IMR-90 (cell line): ENCODE measurements around the gene LTBP1. TPM values are rescaled to one million over a fixed set of nuclear protein-coding genes. Genes with fewer than 3 reads are reported as not detected.

ENCODE experiments used
- ATAC-seq: fragments of 200-7000 bp; cut with Tn5 transposase; 2 replicates; pipeline ENCODE4 v1.9.1; 2020; ENCODE audit warnings: low read depth, mild to moderate bottlenecking, moderate library complexity
- BruUV-seq: library from RNA; stranded (reverse); fragments of 400-500 nt; replicated peaks from 2 replicates; lab custom pipeline; 2021; lab: Mats Ljungman, UMichigan
- CTCF ChIA-PET: fragments of 300-600 bp; formaldehyde crosslinking; extraction: SDS; loops from one replicate; lab custom pipeline; 2021; ENCODE audit warnings: antibody characterized with exemption; lab: Yijun Ruan, JAX
- POLR2A ChIA-PET: fragments of 300-600 bp; sonication (Branson Sonifier 250); formaldehyde crosslinking; loops from one replicate; lab custom pipeline; 2022; ENCODE audit warnings: antibody characterized with exemption; ENCODE audit not compliant: unreplicated experiment; lab: Charles Lee
- DNase-seq: peaks from one replicate; pipeline ENCODE4 v3.0.0; 2013
- H2AFZ ChIP-seq: replicated peaks from 2 replicates; pipeline ENCODE3; 2013; ENCODE audit warnings: low read length, mild to moderate bottlenecking; ENCODE audit not compliant: poor library complexity
- H2AK5ac ChIP-seq: 2 replicates; pipeline ENCODE4 v1.6.1; 2013; ENCODE audit warnings: low read depth, low read length, inconsistent platforms
- H2AK9ac ChIP-seq: replicated peaks from 2 replicates; pipeline ENCODE3; 2013; ENCODE audit warnings: mild to moderate bottlenecking, low read depth, low read length, moderate library complexity; ENCODE audit not compliant: poor library complexity
- H2BK120ac ChIP-seq: 2 replicates; pipeline ENCODE4 v1.6.1; 2013; ENCODE audit warnings: low read depth, low read length, inconsistent platforms
- H2BK15ac ChIP-seq: 3 replicates; pipeline ENCODE4 v1.6.1; 2013; ENCODE audit warnings: low read depth, low read length, inconsistent platforms
- H2BK20ac ChIP-seq: 2 replicates; pipeline ENCODE4 v1.6.1; 2013; ENCODE audit warnings: low read depth, mild to moderate bottlenecking, inconsistent platforms, low read length, moderate library complexity
- H2BK5ac ChIP-seq: 2 replicates; pipeline ENCODE4 v1.6.1; 2013; ENCODE audit warnings: mild to moderate bottlenecking, low read depth, low read length, inconsistent platforms; ENCODE audit not compliant: poor library complexity, severe bottlenecking
- H3K14ac ChIP-seq: replicated peaks from 2 replicates; pipeline ENCODE4 v1.6.1; 2013; ENCODE audit warnings: low read depth, low read length, inconsistent platforms
- H3K18ac ChIP-seq: 2 replicates; pipeline ENCODE4 v1.6.1; 2013; ENCODE audit warnings: low read depth, low read length, control low read depth
- H3K23ac ChIP-seq: 2 replicates; pipeline ENCODE4 v1.6.1; 2013; ENCODE audit warnings: low read depth, low read length, inconsistent platforms
- H3K27ac ChIP-seq: 2 replicates; pipeline ENCODE4 v1.5.1; 2013; ENCODE audit warnings: mild to moderate bottlenecking, control low read depth, low read length; ENCODE audit not compliant: insufficient read depth
- H3K27me3 ChIP-seq: 2 replicates; pipeline ENCODE4 v1.6.1; 2013; ENCODE audit warnings: low read length; ENCODE audit not compliant: control insufficient read depth, insufficient read depth
- H3K36me3 ChIP-seq: 2 replicates; pipeline ENCODE4 v1.6.1; 2013; ENCODE audit warnings: low read length, mixed read lengths; ENCODE audit not compliant: control insufficient read depth, insufficient read depth
- H3K4ac ChIP-seq: 2 replicates; pipeline ENCODE4 v1.6.1; 2013; ENCODE audit warnings: low read depth, low read length, inconsistent platforms
- H3K4me1 ChIP-seq: 2 replicates; pipeline ENCODE4 v1.6.1; 2013; ENCODE audit warnings: low read length, mixed read lengths; ENCODE audit not compliant: control insufficient read depth, insufficient read depth
- H3K4me2 ChIP-seq: 2 replicates; pipeline ENCODE4 v1.6.1; 2013; ENCODE audit warnings: low read depth, mild to moderate bottlenecking, control low read depth, low read length, moderate library complexity
- H3K4me3 ChIP-seq: 2 replicates; pipeline ENCODE4 v1.5.1; 2013; ENCODE audit warnings: low read depth, mild to moderate bottlenecking, control low read depth, low read length, moderate library complexity; ENCODE audit not compliant: insufficient read depth
- H3K56ac ChIP-seq: 2 replicates; pipeline ENCODE4 v1.6.1; 2013; ENCODE audit warnings: low read length, inconsistent platforms; ENCODE audit not compliant: insufficient read depth; ENCODE audit errors: extremely low read depth
- H3K79me1 ChIP-seq, 2 experiments: 2 replicates each; pipeline ENCODE4 v1.6.1; 2013; ENCODE audit warnings: low read length in 2 of 2, inconsistent platforms in 1 of 2, low read depth in 1 of 2
- H3K9ac ChIP-seq: 2 replicates; pipeline ENCODE4 v1.6.1; 2013; ENCODE audit warnings: low read depth, low read length, control low read depth
- H3K9me1 ChIP-seq: 2 replicates; pipeline ENCODE4 v1.6.1; 2013; ENCODE audit warnings: low read length, inconsistent platforms; ENCODE audit not compliant: insufficient read depth
- H3K9me3 ChIP-seq: 2 replicates; pipeline ENCODE4 v1.6.1; 2013; ENCODE audit warnings: low read length; ENCODE audit not compliant: control insufficient read depth, insufficient read depth
- H4K20me1 ChIP-seq: 2 replicates; pipeline ENCODE4 v1.6.1; 2013; ENCODE audit warnings: low read length, inconsistent platforms; ENCODE audit not compliant: insufficient read depth
- H4K5ac ChIP-seq: 2 replicates; pipeline ENCODE4 v1.6.1; 2013; ENCODE audit warnings: mild to moderate bottlenecking, low read depth, low read length, control low read depth
- H4K8ac ChIP-seq, 2 experiments: 2 replicates each; pipeline ENCODE4 v1.6.1; 2013; ENCODE audit warnings: low read depth in 2 of 2, low read length in 2 of 2, control low read depth in 1 of 2, inconsistent platforms in 1 of 2
- H4K91ac ChIP-seq: 2 replicates; pipeline ENCODE4 v1.6.1; 2013; ENCODE audit warnings: low read depth, low read length, inconsistent platforms; ENCODE audit not compliant: insufficient read depth
- BHLHE40 ChIP-seq: fragments of 150-350 bp; IDR thresholded peaks from 2 replicates; pipeline ENCODE4 v1.6.1; 2016; ENCODE audit warnings: mild to moderate bottlenecking, low read depth, low read length
- CHD1 ChIP-seq: IDR thresholded peaks from 2 replicates; pipeline ENCODE4 v1.6.1; 2012; ENCODE audit warnings: low read depth, low read length, improper control_type of control experiment
- MXI1 ChIP-seq: IDR thresholded peaks from 2 replicates; pipeline ENCODE4 v1.6.1; 2012; ENCODE audit warnings: low read depth, mild to moderate bottlenecking, low read length, moderate library complexity, borderline replicate concordance
- NFE2L2 ChIP-seq: fragments of 150-350 bp; IDR thresholded peaks from 2 replicates; pipeline ENCODE4 v1.6.1; 2016; ENCODE audit warnings: low read depth, mild to moderate bottlenecking, low read length
- POLR2A ChIP-seq: IDR thresholded peaks from 2 replicates; pipeline ENCODE4 v1.6.1; 2012; ENCODE audit warnings: mild to moderate bottlenecking, low read depth, low read length
- RFX5 ChIP-seq: IDR thresholded peaks from 2 replicates; pipeline ENCODE4 v1.8.0; 2012; ENCODE audit warnings: low read depth, mild to moderate bottlenecking, low read length, moderate library complexity
- WGBS, 2 experiments: methylation state at CpG; one replicate each; pipeline versions ENCODE4 v1.1.5 to v1.1.7; 2013; ENCODE audit warnings: missing lambda C conversion rate in 2 of 2; ENCODE audit not compliant: insufficient read length in 1 of 2; ENCODE audit errors: extremely low coverage in 2 of 2; 5-methylcytosine and 5-hydroxymethylcytosine counted together
- dilution Hi-C: fragments of 300-500 bp; cut with HindIII; formaldehyde crosslinking; loops from one replicate; pipeline ENCODE4 v1.14.3; 2018; ENCODE audit warnings: low sequenced_read_pairs; ENCODE audit not compliant: unreplicated experiment
- in situ Hi-C: fragments of 300-500 bp; cut with MboI; formaldehyde crosslinking; loops from 3 replicates; pipeline ENCODE4 v1.14.3; 2019; ENCODE audit warnings: low sequenced_read_pairs, inconsistent platforms, mixed read lengths
- intact Hi-C: fragments of 100-400 bp; cut with micrococcal nuclease; formaldehyde crosslinking; loops from 2 replicates; pipeline ENCODE4 v1.10.0; 2022
- polyA plus RNA-seq, 3 experiments: library from polyadenylated mRNA; depleted of rRNA; stranded (reverse); fragments of >200 nt; gene quantifications; 2 replicates each; pipeline ENCODE4 v1.2.3, GENCODE V29; 2012; ENCODE audit warnings: low replicate concordance in 1 of 3
- total RNA-seq: library from RNA; depleted of rRNA; stranded (reverse); fragments of >200 nt; gene quantifications from 2 replicates; pipeline ENCODE4 v1.2.3, GENCODE V29; 2012
- TF ChIP-seq, protein P1 (sequence below): conservative IDR thresholded peaks from 2 replicates; pipeline ENCODE4 v1.5.1; 2012; ENCODE audit warnings: mild to moderate bottlenecking, low read depth, low read length, improper control_type of control experiment
- TF ChIP-seq, protein P2 (sequence below): fragments of 150-350 bp; IDR thresholded peaks from 2 replicates; pipeline ENCODE4 v1.6.1; 2017; ENCODE audit warnings: mild to moderate bottlenecking, antibody characterized with exemption, low read length, low read depth
- TF ChIP-seq, protein P3 (sequence below): fragments of 150-350 bp; IDR thresholded peaks from 2 replicates; pipeline ENCODE4 v1.6.1; 2016; ENCODE audit warnings: low read depth, mild to moderate bottlenecking, low read length, moderate library complexity, borderline replicate concordance

The LTBP1 gene
- total and polyA plus RNA-seq, 2 of the 4 experiments (the other 2 are of a cell fraction) = 235 to 326 TPM

DNA sequence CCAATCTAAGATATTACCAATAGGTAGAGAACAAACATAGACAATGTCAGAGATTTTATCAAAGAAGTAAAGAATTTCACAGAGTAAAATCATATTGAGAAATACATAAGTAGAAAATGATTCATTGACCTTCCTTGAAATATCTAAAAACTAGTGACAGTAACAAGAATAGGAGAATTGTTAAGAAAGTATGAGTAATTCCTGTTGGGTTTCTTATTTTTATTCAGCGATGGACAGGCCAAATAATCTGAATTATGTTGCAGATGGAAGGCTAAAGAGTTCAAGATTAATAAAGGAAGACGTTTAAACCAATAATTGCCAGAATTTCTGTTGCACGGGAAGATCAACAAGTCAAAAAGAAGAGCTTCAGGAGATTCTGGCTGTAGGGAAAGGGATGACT, 366.3 kb downstream of the LTBP1 start:
- Histone ChIP-seq H3K4me1 (peaks cover 3% of the 10 kb centered on the region; the same call in 1 of the 2 replicates), H3K18ac (no peak overlapping the region), H2BK120ac (no peak overlapping the region), H3K56ac (no peak overlapping the region), H3K27ac (no peak overlapping the region), H3K36me3 (peaks cover 39% of the 10 kb centered on the region), H3K4me2 (no peak overlapping the region), H2AK5ac (no peak overlapping the region), H3K4me3 (no peak overlapping the region), H2AFZ (no peak overlapping the region), H3K79me1 (peaks cover 7 to 26% of the 10 kb centered on the region in 2 experiments; a peak in 3 of 4 replicates), H3K14ac (no peak overlapping the region), H4K91ac (no peak overlapping the region), H2BK20ac (no peak overlapping the region), H2BK15ac (no peak overlapping the region), H3K23ac (no peak overlapping the region), H3K27me3 (no peaks in the 10 kb centered on the region), H3K9me1 (peaks cover 10% of the 10 kb centered on the region; the same call in 1 of the 2 replicates), H3K4ac (no peak overlapping the region), H2BK5ac (no peak overlapping the region), H3K9ac (no peak overlapping the region), H3K9me3 (no peaks in the 10 kb centered on the region), H4K8ac (no peak overlapping the region), H4K20me1 (no peaks in the 10 kb centered on the region), H2AK9ac (no peak overlapping the region), H4K5ac (no peak overlapping the region)
- ChIA-PET POLR2A (no interaction called here), CTCF (no interaction called here)
- no peak for DNase-seq
- in situ Hi-C loops = no loop called here
- BruUV-seq = no TSS peak
- 60% methylated on average over 3 of the region's 3 CpGs; no CpG with 5 or more reads in 1 of the 2 experiments for WGBS, 2 experiments
- ATAC-seq = no peak
- intact Hi-C loops = no loop called here
- no peak for TF ChIP-seq BHLHE40
- TF ChIP-seq POLR2A = no peak
- TF ChIP-seq RFX5 = no peak
- TF ChIP-seq CHD1 = no peak
- TF ChIP-seq MXI1 = no peak
- TF ChIP-seq, protein P1, sequence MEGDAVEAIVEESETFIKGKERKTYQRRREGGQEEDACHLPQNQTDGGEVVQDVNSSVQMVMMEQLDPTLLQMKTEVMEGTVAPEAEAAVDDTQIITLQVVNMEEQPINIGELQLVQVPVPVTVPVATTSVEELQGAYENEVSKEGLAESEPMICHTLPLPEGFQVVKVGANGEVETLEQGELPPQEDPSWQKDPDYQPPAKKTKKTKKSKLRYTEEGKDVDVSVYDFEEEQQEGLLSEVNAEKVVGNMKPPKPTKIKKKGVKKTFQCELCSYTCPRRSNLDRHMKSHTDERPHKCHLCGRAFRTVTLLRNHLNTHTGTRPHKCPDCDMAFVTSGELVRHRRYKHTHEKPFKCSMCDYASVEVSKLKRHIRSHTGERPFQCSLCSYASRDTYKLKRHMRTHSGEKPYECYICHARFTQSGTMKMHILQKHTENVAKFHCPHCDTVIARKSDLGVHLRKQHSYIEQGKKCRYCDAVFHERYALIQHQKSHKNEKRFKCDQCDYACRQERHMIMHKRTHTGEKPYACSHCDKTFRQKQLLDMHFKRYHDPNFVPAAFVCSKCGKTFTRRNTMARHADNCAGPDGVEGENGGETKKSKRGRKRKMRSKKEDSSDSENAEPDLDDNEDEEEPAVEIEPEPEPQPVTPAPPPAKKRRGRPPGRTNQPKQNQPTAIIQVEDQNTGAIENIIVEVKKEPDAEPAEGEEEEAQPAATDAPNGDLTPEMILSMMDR = no peak
- TF ChIP-seq, protein P2, sequence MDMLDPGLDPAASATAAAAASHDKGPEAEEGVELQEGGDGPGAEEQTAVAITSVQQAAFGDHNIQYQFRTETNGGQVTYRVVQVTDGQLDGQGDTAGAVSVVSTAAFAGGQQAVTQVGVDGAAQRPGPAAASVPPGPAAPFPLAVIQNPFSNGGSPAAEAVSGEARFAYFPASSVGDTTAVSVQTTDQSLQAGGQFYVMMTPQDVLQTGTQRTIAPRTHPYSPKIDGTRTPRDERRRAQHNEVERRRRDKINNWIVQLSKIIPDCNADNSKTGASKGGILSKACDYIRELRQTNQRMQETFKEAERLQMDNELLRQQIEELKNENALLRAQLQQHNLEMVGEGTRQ = no peak
- TF ChIP-seq, protein P3, sequence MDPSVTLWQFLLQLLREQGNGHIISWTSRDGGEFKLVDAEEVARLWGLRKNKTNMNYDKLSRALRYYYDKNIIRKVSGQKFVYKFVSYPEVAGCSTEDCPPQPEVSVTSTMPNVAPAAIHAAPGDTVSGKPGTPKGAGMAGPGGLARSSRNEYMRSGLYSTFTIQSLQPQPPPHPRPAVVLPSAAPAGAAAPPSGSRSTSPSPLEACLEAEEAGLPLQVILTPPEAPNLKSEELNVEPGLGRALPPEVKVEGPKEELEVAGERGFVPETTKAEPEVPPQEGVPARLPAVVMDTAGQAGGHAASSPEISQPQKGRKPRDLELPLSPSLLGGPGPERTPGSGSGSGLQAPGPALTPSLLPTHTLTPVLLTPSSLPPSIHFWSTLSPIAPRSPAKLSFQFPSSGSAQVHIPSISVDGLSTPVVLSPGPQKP = no peak
- no peak for TF ChIP-seq NFE2L2
- dilution Hi-C loops = no loop called here
